Tibial nerve (tissue), 4 donors: ENCODE data around the gene AQP11.

Experiments
- EP300 ChIP-seq, 2 donors: sonication (generic); formaldehyde crosslinking; IDR thresholded peaks; one replicate each; pipeline ENCODE4 v1.6.1; 2017; ENCODE audit warnings: antibody characterized with exemption in 2 of 2, mild to moderate bottlenecking in 1 of 2
- POLR2A ChIP-seq, 2 donors: fragments of 450-650 bp; IDR thresholded peaks; one replicate each; pipeline ENCODE4 v1.6.1; 2017; ENCODE audit warnings: antibody characterized with exemption in 2 of 2, mild to moderate bottlenecking in 2 of 2, moderate library complexity in 2 of 2
- TF ChIP-seq, protein P1 (sequence below), 5 experiments: fragments of 200-600 bp in 3 of 5; fragments of 450-650 bp in 2 of 5; sonication (generic) in 3 of 5; IDR thresholded peaks; one replicate each; pipeline ENCODE4 v1.5.1; 2016 to 2019; ENCODE audit warnings: antibody characterized with exemption in 5 of 5, mild to moderate bottlenecking in 3 of 5, moderate library complexity in 2 of 5

DNA sequence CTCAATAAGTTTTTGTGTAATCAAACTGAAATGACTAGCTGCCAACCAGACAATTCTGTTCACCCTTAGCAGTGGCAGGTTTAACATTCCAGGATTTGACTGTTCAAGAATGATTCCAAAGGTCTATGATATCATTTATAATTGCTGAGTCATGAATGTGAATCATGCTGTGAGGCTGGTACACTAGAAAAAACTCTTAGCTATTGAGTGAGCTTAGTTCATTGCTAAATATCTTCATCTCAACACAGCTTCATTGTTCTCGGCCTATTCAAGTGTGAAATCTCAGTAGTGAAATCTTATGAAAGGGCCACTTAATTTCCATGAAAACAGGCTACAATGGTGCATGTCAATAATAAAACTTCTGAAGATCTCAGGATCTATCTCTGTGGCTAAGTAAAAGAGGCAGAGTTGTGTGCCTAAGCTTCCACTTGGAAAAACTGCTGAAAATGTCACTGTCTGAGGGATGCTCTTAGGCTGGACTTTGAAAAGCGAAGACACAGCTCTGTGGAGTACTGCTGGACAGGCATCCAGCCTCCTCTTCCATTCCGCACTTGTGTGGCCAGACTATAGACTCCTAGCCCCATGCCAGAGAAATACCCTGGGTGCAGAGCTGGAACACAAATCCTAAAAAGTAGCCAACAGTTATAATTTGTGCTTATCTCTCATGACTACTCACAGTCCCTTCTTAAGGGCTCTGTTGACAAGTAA, 12.8 kb downstream of the AQP11 start:
- TF ChIP-seq, protein P1, sequence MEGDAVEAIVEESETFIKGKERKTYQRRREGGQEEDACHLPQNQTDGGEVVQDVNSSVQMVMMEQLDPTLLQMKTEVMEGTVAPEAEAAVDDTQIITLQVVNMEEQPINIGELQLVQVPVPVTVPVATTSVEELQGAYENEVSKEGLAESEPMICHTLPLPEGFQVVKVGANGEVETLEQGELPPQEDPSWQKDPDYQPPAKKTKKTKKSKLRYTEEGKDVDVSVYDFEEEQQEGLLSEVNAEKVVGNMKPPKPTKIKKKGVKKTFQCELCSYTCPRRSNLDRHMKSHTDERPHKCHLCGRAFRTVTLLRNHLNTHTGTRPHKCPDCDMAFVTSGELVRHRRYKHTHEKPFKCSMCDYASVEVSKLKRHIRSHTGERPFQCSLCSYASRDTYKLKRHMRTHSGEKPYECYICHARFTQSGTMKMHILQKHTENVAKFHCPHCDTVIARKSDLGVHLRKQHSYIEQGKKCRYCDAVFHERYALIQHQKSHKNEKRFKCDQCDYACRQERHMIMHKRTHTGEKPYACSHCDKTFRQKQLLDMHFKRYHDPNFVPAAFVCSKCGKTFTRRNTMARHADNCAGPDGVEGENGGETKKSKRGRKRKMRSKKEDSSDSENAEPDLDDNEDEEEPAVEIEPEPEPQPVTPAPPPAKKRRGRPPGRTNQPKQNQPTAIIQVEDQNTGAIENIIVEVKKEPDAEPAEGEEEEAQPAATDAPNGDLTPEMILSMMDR (IDR thresholded peaks at IDR 0.05): no peak
- TF ChIP-seq POLR2A (IDR thresholded peaks at IDR 0.05): no peak
- peak in 1 of 2 donors; percentile 30 for TF ChIP-seq EP300 (IDR thresholded peaks at IDR 0.05)
